ENCODE measurements around the gene NAV3.
A peak's percentile ranks its signal among the peaks of the same experiment; 100 is the strongest.

Gene NAV3

GRCh38 chr12:77813558-77813957 lies 17.1 kb upstream of the NAV3 start:
- no peaks in the 10 kb centered on the region for H3K9me3 ChIP-seq (ENCODE audit: control insufficient read depth in 1 of 2, low read length in 2 of 2)
- no peak overlapping the region for H3K4me3 ChIP-seq (ENCODE audit: low read depth in 1 of 2, low read length in 2 of 2)
- no peaks in the 10 kb centered on the region for H3K4me1 ChIP-seq (ENCODE audit: control insufficient read depth in 1 of 2, insufficient read depth in 2 of 2, low read length in 2 of 2)
- H3K27me3 ChIP-seq (ENCODE audit: low read depth, low read length), result no peaks in the 10 kb centered on the region
- H3K36me3 ChIP-seq (ENCODE audit: control insufficient read depth in 1 of 2, insufficient read depth in 2 of 2, low read length in 2 of 2), result no peaks in the 10 kb centered on the region
- H3K27ac ChIP-seq (ENCODE audit: low read length), result no peak overlapping the region

- Histone ChIP-seq H3K4me1 (ENCODE audit: control insufficient read depth in 1 of 2, insufficient read depth in 2 of 2, low read length in 2 of 2) (no peaks in the 10 kb centered on the region), H3K36me3 (ENCODE audit: control insufficient read depth in 1 of 2, insufficient read depth in 2 of 2, low read length in 2 of 2) (no peaks in the 10 kb centered on the region), H3K4me3 (ENCODE audit: low read depth in 1 of 2, low read length in 2 of 2) (no peak overlapping the region), H3K9me3 (ENCODE audit: control insufficient read depth in 1 of 2, low read length in 2 of 2) (no peaks in the 10 kb centered on the region), H3K27me3 (ENCODE audit: low read depth, low read length) (no peaks in the 10 kb centered on the region), H3K27ac (ENCODE audit: low read length) (no peak overlapping the region)
These were observed 16.3 kb upstream of the NAV3 start for GRCh38 chr12:77814386-77814785.

- no peaks in the 10 kb centered on the region for H3K9me3 ChIP-seq (ENCODE audit: control insufficient read depth in 1 of 2, low read length in 2 of 2)
- H3K4me1 ChIP-seq (ENCODE audit: control insufficient read depth in 1 of 2, insufficient read depth in 2 of 2, low read length in 2 of 2), result no peaks in the 10 kb centered on the region
- H3K27me3 ChIP-seq (ENCODE audit: low read depth, low read length), result no peaks in the 10 kb centered on the region
- H3K36me3 ChIP-seq (ENCODE audit: control insufficient read depth in 1 of 2, insufficient read depth in 2 of 2, low read length in 2 of 2), result no peaks in the 10 kb centered on the region
- no peak overlapping the region for H3K27ac ChIP-seq (ENCODE audit: low read length)
- H3K4me3 ChIP-seq (ENCODE audit: low read depth in 1 of 2, low read length in 2 of 2), result no peak overlapping the region
These were observed 14.5 kb upstream of the NAV3 start for GRCh38 chr12:77816196-77816595.

GRCh38 chr12:77817276-77817675 lies 13.4 kb upstream of the NAV3 start:
- H3K27ac ChIP-seq (ENCODE audit: low read length), result no peak overlapping the region
- H3K4me3 ChIP-seq (ENCODE audit: low read depth in 1 of 2, low read length in 2 of 2), result no peak overlapping the region
- H3K27me3 ChIP-seq (ENCODE audit: low read depth, low read length), result no peaks in the 10 kb centered on the region
- H3K4me1 ChIP-seq (ENCODE audit: control insufficient read depth in 1 of 2, insufficient read depth in 2 of 2, low read length in 2 of 2), result no peaks in the 10 kb centered on the region
- no peaks in the 10 kb centered on the region for H3K36me3 ChIP-seq (ENCODE audit: control insufficient read depth in 1 of 2, insufficient read depth in 2 of 2, low read length in 2 of 2)
- no peaks in the 10 kb centered on the region for H3K9me3 ChIP-seq (ENCODE audit: control insufficient read depth in 1 of 2, low read length in 2 of 2)

GRCh38 chr12:77818351-77818750 lies 12.3 kb upstream of the NAV3 start:
- no peak overlapping the region for H3K27ac ChIP-seq (ENCODE audit: low read length)
- H3K9me3 ChIP-seq (ENCODE audit: control insufficient read depth in 1 of 2, low read length in 2 of 2), result no peaks in the 10 kb centered on the region
- no peaks in the 10 kb centered on the region for H3K4me1 ChIP-seq (ENCODE audit: control insufficient read depth in 1 of 2, insufficient read depth in 2 of 2, low read length in 2 of 2)
- no peaks in the 10 kb centered on the region for H3K36me3 ChIP-seq (ENCODE audit: control insufficient read depth in 1 of 2, insufficient read depth in 2 of 2, low read length in 2 of 2)
- no peak overlapping the region for H3K4me3 ChIP-seq (ENCODE audit: low read depth in 1 of 2, low read length in 2 of 2)
- no peaks in the 10 kb centered on the region for H3K27me3 ChIP-seq (ENCODE audit: low read depth, low read length)

GRCh38 chr12:77821699-77822203 lies 8.9 kb upstream of the NAV3 start:
- Histone ChIP-seq H3K27me3 (ENCODE audit: low read depth, low read length) (no peaks in the 10 kb centered on the region), H3K9me3 (ENCODE audit: control insufficient read depth in 1 of 2, low read length in 2 of 2) (no peaks in the 10 kb centered on the region), H3K4me3 (ENCODE audit: low read depth in 1 of 2, low read length in 2 of 2) (no peak overlapping the region), H3K4me1 (ENCODE audit: control insufficient read depth in 1 of 2, insufficient read depth in 2 of 2, low read length in 2 of 2) (no peaks in the 10 kb centered on the region), H3K36me3 (ENCODE audit: control insufficient read depth in 1 of 2, insufficient read depth in 2 of 2, low read length in 2 of 2) (no peaks in the 10 kb centered on the region), H3K27ac (ENCODE audit: low read length) (no peak overlapping the region)

GRCh38 chr12:77833329-77833728 lies 2.6 kb downstream of the NAV3 start:
- peak overlapping the region in 1 of 2 donors; percentile 39 for H3K4me3 ChIP-seq (ENCODE audit: low read depth in 1 of 2, low read length in 2 of 2)
- peaks cover 0 to 8% of the 10 kb centered on the region in 2 donors for H3K4me1 ChIP-seq (ENCODE audit: control insufficient read depth in 1 of 2, insufficient read depth in 2 of 2, low read length in 2 of 2)
- H3K27me3 ChIP-seq (ENCODE audit: low read depth, low read length), result no peaks in the 10 kb centered on the region
- H3K9me3 ChIP-seq (ENCODE audit: control insufficient read depth in 1 of 2, low read length in 2 of 2), result no peaks in the 10 kb centered on the region
- no peaks in the 10 kb centered on the region for H3K36me3 ChIP-seq (ENCODE audit: control insufficient read depth in 1 of 2, insufficient read depth in 2 of 2, low read length in 2 of 2)
- H3K27ac ChIP-seq (ENCODE audit: low read length), result no peak overlapping the region

- Histone ChIP-seq H3K9me3 (ENCODE audit: control insufficient read depth in 1 of 2, low read length in 2 of 2) (no peaks in the 10 kb centered on the region), H3K27me3 (ENCODE audit: low read depth, low read length) (no peaks in the 10 kb centered on the region), H3K4me3 (ENCODE audit: low read depth in 1 of 2, low read length in 2 of 2) (no peak overlapping the region), H3K27ac (ENCODE audit: low read length) (no peak overlapping the region), H3K36me3 (ENCODE audit: control insufficient read depth in 1 of 2, insufficient read depth in 2 of 2, low read length in 2 of 2) (no peaks in the 10 kb centered on the region), H3K4me1 (ENCODE audit: control insufficient read depth in 1 of 2, insufficient read depth in 2 of 2, low read length in 2 of 2) (peaks cover 0 to 8% of the 10 kb centered on the region in 2 donors)
These were observed 3.9 kb downstream of the NAV3 start for GRCh38 chr12:77834618-77835017.

GRCh38 chr12:77835969-77836368 lies 5.3 kb downstream of the NAV3 start:
- Histone ChIP-seq H3K4me3 (ENCODE audit: low read depth in 1 of 2, low read length in 2 of 2) (no peak overlapping the region), H3K36me3 (ENCODE audit: control insufficient read depth in 1 of 2, insufficient read depth in 2 of 2, low read length in 2 of 2) (no peaks in the 10 kb centered on the region), H3K9me3 (ENCODE audit: control insufficient read depth in 1 of 2, low read length in 2 of 2) (no peaks in the 10 kb centered on the region), H3K27ac (ENCODE audit: low read length) (no peak overlapping the region), H3K4me1 (ENCODE audit: control insufficient read depth in 1 of 2, insufficient read depth in 2 of 2, low read length in 2 of 2) (peaks cover 0 to 2% of the 10 kb centered on the region in 2 donors), H3K27me3 (ENCODE audit: low read depth, low read length) (no peaks in the 10 kb centered on the region)

GRCh38 chr12:77837876-77838291 lies 7.2 kb downstream of the NAV3 start:
- Histone ChIP-seq H3K9me3 (ENCODE audit: control insufficient read depth in 1 of 2, low read length in 2 of 2) (no peaks in the 10 kb centered on the region), H3K27ac (ENCODE audit: low read length) (no peak overlapping the region), H3K36me3 (ENCODE audit: control insufficient read depth in 1 of 2, insufficient read depth in 2 of 2, low read length in 2 of 2) (no peaks in the 10 kb centered on the region)

GRCh38 chr12:77841521-77841920 lies 10.8 kb downstream of the NAV3 start:
- no peak overlapping the region for H3K27ac ChIP-seq (ENCODE audit: low read length)
- no peaks in the 10 kb centered on the region for H3K4me1 ChIP-seq (ENCODE audit: control insufficient read depth in 1 of 2, insufficient read depth in 2 of 2, low read length in 2 of 2)
- H3K36me3 ChIP-seq (ENCODE audit: control insufficient read depth in 1 of 2, insufficient read depth in 2 of 2, low read length in 2 of 2), result no peaks in the 10 kb centered on the region
- H3K4me3 ChIP-seq (ENCODE audit: low read depth in 1 of 2, low read length in 2 of 2), result no peak overlapping the region
- no peaks in the 10 kb centered on the region for H3K27me3 ChIP-seq (ENCODE audit: low read depth, low read length)
- H3K9me3 ChIP-seq (ENCODE audit: control insufficient read depth in 1 of 2, low read length in 2 of 2), result no peaks in the 10 kb centered on the region

More at GRCh38 chr12:77837876-77838291, 7.2 kb downstream of the NAV3 start:
- H3K4me3 ChIP-seq (ENCODE audit: low read depth in 1 of 2, low read length in 2 of 2), result no peak overlapping the region
- no peaks in the 10 kb centered on the region for H3K27me3 ChIP-seq (ENCODE audit: low read depth, low read length)
- no peaks in the 10 kb centered on the region for H3K4me1 ChIP-seq (ENCODE audit: control insufficient read depth in 1 of 2, insufficient read depth in 2 of 2, low read length in 2 of 2)

- H3K9me3 ChIP-seq (ENCODE audit: control insufficient read depth in 1 of 2, low read length in 2 of 2), result no peaks in the 10 kb centered on the region
- H3K4me3 ChIP-seq (ENCODE audit: low read depth in 1 of 2, low read length in 2 of 2), result no peak overlapping the region
- H3K27ac ChIP-seq (ENCODE audit: low read length), result no peak overlapping the region
- H3K27me3 ChIP-seq (ENCODE audit: low read depth, low read length), result no peaks in the 10 kb centered on the region
- no peaks in the 10 kb centered on the region for H3K36me3 ChIP-seq (ENCODE audit: control insufficient read depth in 1 of 2, insufficient read depth in 2 of 2, low read length in 2 of 2)
- H3K4me1 ChIP-seq (ENCODE audit: control insufficient read depth in 1 of 2, insufficient read depth in 2 of 2, low read length in 2 of 2), result peaks cover 0 to 5% of the 10 kb centered on the region in 2 donors
These were observed 11.7 kb downstream of the NAV3 start for GRCh38 chr12:77842430-77842829.

Measured in muscle layer of duodenum (tissue), 2 donors.